ENCODE results near the gene ELP4.
"Not testable (repeated sequence)": the region's sequence is repeated elsewhere in the genome, so short reads cannot be mapped to it uniquely, and the experiment has no call there.

Gene ELP4

GRCh38 chr11:31699066-31699465 is 189.5 kb downstream of the ELP4 start:
- DNase-seq (ENCODE audit: low read depth in 2 of 2, low spot score in 1 of 2): no peak

- no peak for DNase-seq (ENCODE audit: low read depth in 2 of 2, low spot score in 1 of 2)
These were observed 193.4 kb downstream of the ELP4 start for GRCh38 chr11:31702966-31703365.

- DNase-seq (ENCODE audit: low read depth in 2 of 2, low spot score in 1 of 2): no peak
These were observed 196.8 kb downstream of the ELP4 start for GRCh38 chr11:31706357-31706756.

- DNase-seq (ENCODE audit: low read depth in 2 of 2, low spot score in 1 of 2): no peak
These were observed 201.6 kb downstream of the ELP4 start for GRCh38 chr11:31711137-31711536.

- DNase-seq (ENCODE audit: low read depth in 2 of 2, low spot score in 1 of 2): no peak
These were observed 203.3 kb downstream of the ELP4 start for GRCh38 chr11:31712851-31713250.

- DNase-seq (ENCODE audit: low read depth in 2 of 2, low spot score in 1 of 2): no peak
These were observed 205.3 kb downstream of the ELP4 start for GRCh38 chr11:31714840-31715239.

GRCh38 chr11:31720225-31720624 is 210.7 kb downstream of the ELP4 start:
- DNase-seq (ENCODE audit: low read depth in 2 of 2, low spot score in 1 of 2): no peak

- DNase-seq (ENCODE audit: low read depth in 2 of 2, low spot score in 1 of 2): no peak
These were observed 211.3 kb downstream of the ELP4 start for GRCh38 chr11:31720671-31721365.

- no peak for DNase-seq (ENCODE audit: low read depth in 2 of 2, low spot score in 1 of 2)
These were observed 213.2 kb downstream of the ELP4 start for GRCh38 chr11:31722754-31723153.

- DNase-seq (ENCODE audit: low read depth in 2 of 2, low spot score in 1 of 2): no peak
These were observed 215.6 kb downstream of the ELP4 start for GRCh38 chr11:31725176-31725575.

- DNase-seq (ENCODE audit: low read depth in 2 of 2, low spot score in 1 of 2): no peak
These were observed 218.9 kb downstream of the ELP4 start for GRCh38 chr11:31728432-31728831.

- DNase-seq (ENCODE audit: low read depth in 2 of 2, low spot score in 1 of 2): no peak
These were observed 230.6 kb downstream of the ELP4 start for GRCh38 chr11:31740131-31740530.

- DNase-seq (ENCODE audit: low read depth in 2 of 2, low spot score in 1 of 2): not testable (repeated sequence)
These were observed 231.3 kb downstream of the ELP4 start for GRCh38 chr11:31740731-31741368.

GRCh38 chr11:31747581-31747980 is 238.0 kb downstream of the ELP4 start:
- DNase-seq (ENCODE audit: low read depth in 2 of 2, low spot score in 1 of 2): no peak

- DNase-seq (ENCODE audit: low read depth in 2 of 2, low spot score in 1 of 2): no peak
These were observed 247.8 kb downstream of the ELP4 start for GRCh38 chr11:31757260-31757835.

- DNase-seq (ENCODE audit: low read depth in 2 of 2, low spot score in 1 of 2): no peak
These were observed 252.1 kb downstream of the ELP4 start for GRCh38 chr11:31761636-31762035.

- DNase-seq (ENCODE audit: low read depth in 2 of 2, low spot score in 1 of 2): no peak
These were observed 253.7 kb downstream of the ELP4 start for GRCh38 chr11:31763296-31763695.

- no peak for DNase-seq (ENCODE audit: low read depth in 2 of 2, low spot score in 1 of 2)
These were observed 254.7 kb downstream of the ELP4 start for GRCh38 chr11:31764261-31764660.

- no peak for DNase-seq (ENCODE audit: low read depth in 2 of 2, low spot score in 1 of 2)
These were observed 255.2 kb downstream of the ELP4 start for GRCh38 chr11:31764766-31765165.

GRCh38 chr11:31767066-31767465 is 257.5 kb downstream of the ELP4 start:
- no peak for DNase-seq (ENCODE audit: low read depth in 2 of 2, low spot score in 1 of 2)

GRCh38 chr11:31767685-31768084 is 258.1 kb downstream of the ELP4 start:
- no peak for DNase-seq (ENCODE audit: low read depth in 2 of 2, low spot score in 1 of 2)

- no peak for DNase-seq (ENCODE audit: low read depth in 2 of 2, low spot score in 1 of 2)
These were observed 259.4 kb downstream of the ELP4 start for GRCh38 chr11:31768749-31769640.

Data from stimulated activated CD8-positive, alpha-beta memory T cell treated with anti-CD3 and anti-CD28 coated beads, Interleukin-4, amount 100 ng/mL, for 1 hour (primary cell).